CD4-positive, alpha-beta T cell treated with Interleukin-4 for 4 hours (primary cell): ENCODE results near the gene FANCD2.
"Not testable (repeated sequence)": the region's sequence is repeated elsewhere in the genome, so short reads cannot be mapped to it uniquely, and the experiment has no call there.

Source experiments
- DNase-seq: peaks from one replicate; pipeline ENCODE4 v3.0.0-alpha.2; 2020

The FANCD2 gene

DNA sequence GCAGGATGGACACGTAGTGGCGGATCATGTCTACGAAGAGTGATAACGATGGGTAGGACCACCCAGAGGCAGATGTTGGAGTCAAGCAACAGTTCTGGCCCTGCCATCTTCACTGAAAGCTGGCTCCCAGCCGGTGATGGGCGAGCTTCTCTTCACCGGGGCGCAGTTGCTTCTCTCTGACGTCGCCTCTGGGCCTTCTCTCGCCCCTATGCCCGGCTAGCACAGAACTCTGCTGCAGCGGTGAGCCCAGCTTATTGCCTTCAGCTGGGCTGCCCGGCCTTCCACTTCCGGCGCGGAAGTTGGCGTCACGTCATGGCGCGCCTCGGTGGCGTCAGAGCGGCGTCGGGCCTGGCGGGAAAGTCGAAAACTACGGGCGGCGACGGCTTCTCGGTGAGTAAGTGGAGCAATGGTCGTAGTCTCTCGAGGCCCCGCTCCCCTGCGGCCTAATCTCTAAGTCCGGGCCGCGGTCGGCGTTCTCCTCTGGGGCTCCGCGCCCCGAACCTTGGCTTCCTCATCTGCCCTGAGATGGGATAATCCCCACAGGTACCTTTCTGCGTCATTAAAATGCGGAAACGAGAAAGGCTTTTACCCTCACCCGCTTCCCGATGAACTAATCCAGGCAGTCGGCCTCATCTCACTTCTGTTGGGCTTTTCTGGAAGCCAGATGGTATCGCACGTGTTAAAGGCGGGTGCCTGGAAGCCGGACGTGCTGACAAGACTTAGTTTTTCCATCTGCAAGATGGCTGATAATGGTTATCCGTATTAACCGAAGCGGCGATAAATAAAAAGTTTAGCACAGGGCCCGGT, at the start of gene FANCD2:
Gene FANCD2, plus strand, starts transcription at position 354 of the 807 bp plus-strand sequence. CDS start 2,221 bp downstream, outside the sequence.
- peak; percentile 86 for DNase-seq

DNA sequence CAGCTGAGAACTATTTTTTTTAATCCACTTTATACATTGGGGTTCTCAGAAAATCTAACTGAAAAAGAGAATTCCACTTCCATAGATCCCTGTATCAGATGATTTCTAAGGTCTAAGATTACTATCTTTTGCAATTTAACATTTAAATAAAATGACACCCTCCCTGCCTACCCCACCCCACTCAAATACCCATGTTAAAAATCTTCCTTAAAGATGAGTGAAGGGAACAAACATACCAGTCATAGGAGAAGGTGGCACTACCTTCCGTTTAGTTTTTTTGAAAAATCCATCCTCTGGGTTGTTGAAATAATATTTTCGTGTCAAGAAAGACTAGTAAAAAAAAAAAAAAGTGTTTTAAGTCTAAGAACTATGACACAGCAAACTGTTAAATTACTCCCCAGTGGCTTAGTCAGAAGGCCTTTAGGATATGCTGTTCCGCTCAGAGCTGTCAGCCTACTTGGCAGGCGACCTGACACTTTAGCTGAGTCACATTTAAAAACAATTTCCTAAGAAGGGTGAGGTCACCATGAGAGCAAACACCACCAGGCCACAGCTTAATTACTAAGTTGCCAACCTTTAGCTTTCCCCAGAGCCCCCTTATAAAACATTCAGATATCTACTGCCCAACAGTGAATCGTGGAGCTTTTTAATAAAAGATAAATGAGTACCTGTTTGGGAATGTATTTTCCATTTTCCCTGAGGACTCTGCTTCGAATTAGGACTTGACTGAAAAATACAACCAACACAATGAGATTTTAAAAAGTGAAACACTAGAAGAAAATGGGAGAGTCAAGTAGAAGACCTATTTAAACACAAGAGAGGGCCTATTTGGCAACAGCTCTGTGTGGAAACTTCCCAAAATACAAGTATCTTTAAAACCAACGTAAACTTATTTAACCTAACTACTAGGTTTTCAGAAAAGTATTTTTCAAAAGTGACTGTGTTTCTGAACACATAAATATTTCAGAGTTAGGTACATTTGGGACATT, 49.2 kb upstream of the FANCD2 start:
- peak; percentile 43 for DNase-seq

DNA sequence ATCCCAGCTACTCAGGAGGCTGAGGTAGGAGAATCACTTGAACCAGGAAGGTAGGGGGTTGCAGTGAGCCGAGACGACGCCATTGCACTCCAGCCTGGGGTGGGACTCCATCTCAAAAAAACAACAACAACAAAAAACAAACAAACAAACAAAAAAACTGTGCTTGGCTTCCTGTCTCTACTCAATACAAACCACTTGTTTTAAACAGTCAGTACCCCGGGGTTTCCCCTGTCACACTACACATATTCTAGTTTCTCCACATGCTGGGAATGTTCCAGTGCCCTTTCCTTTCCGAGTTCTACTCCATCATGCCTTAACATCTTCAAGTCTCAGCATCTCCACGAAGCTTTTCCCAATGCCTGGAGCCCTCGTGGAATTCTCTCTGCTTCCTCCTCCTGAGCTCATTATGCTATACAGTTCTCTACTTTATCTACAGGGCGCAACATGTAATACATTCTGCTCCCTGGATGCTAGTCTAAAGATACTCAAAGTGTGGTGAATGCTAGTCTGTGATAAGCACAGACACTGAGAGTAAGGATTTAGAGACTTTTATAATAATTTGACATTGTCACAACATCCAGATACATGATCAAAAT, 47.4 kb upstream of the FANCD2 start:
- no peak for DNase-seq

DNA sequence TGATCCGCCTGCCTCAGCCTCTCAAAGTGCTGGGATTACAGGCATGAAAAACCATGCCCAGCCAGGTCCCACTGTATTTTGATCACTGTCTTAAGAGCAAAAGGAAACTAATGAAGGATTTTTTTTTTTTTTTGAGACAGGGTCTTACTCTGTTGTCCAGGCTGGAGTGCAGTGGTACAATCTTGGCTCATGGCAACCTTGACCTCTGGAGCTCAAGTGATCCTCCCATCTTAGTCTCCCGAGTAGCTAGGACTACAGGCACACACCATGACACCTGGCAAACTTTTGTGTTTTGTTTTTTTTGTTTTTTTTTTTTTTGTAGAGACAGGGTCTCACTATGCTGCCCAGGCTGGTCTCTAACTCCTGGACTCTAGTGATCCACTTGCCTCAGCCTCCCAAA, 46.0 kb upstream of the FANCD2 start:
- DNase-seq = no peak

DNA sequence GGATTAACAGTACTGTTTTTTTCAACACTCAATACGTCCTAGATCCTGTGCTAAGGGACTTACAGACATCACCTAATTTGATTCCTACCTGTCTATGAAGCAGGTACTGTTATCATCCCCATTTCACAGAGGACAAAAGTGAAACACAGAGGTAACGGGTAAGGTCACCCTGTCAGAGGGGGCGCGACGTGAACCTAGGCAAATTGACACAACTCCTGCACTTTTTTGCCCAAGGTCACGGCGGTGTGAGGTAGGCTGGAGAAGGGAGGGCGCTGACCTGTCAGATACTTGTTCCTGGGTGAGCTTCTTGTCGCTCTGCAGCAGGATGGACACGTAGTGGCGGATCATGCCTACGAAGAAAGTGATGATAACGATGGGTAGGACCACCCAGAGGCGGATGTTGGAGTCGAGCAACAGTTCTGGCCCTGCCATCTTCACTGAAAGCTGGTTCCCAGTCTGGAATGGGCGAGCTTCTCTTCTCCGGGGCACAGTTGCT, 40.0 kb upstream of the FANCD2 start:
- DNase-seq = no peak

DNA sequence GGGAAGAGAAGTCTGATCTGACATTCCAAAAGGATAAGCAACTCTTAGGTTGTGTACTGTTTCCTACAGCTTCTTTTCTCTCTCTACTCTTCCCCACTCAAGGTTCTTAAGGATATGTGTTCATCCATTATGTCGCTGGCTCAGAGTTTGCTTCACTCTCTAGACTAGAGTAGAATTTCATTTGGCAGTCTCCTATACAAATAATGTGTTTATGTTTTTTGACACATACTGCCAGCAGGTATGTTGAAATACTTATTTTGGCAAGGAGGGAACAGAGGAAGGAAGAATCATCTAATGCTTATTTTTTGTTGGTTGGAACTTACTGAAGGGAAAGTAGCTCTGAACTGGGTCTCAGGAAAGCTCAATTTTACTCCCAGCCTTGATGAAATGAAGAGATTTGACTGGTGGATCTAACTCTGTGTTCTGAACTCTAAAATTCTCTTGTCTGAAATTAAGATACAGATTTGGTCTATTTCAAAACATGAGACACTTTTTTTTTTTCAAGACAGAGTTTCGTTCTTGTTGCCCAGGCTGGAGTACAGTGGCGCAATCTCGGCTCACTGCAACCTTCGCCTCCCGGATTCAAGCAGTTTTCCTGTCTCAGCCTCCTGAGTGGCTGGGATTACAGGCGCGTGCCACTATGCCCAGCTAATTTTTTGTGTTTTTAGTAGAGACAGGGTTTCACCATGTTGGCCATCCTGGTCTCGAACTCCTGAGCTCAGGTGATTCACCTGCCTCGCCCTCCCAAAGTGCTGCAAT, 32.0 kb upstream of the FANCD2 start:
- no peak for DNase-seq

DNA sequence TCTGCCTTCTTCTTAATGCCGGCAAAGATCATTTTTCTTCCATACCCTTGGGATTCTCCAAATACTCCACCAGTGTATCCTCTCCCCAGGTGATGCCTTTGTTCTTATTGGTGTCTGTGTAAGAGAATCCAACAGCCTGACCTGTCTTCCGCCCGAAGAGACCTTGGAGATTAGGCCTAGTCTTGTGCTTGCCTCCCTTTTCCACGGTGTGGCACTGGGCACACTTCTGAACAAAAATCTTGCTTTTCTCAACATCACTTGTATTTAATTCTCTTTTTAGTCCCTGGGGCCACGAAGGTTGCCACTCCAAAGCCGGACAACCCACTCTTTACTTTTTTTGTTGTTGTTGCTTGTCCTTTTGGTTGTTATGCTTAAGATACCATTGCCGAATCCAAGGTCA, 25.6 kb upstream of the FANCD2 start:
- DNase-seq = no peak

DNA sequence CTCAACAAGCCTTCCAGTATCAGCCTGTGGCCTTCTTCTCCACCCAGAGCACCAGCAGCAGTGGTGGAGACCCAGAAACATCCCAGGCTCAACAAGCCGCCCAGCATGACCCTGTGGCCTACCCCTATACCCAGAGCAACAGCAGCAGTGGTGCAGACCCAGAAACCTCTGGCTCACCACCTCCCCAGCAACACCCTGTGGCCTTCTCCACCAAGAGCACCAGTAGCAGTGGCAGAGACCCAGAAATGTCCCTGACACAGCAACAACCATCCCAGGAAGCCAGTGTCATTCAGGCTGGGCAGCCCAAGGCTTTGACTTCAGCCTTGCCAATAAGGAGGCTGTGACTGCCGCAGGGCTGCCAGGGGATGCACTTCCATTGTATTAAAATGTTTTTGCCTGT, 23.3 kb upstream of the FANCD2 start:
- no peak for DNase-seq

DNA sequence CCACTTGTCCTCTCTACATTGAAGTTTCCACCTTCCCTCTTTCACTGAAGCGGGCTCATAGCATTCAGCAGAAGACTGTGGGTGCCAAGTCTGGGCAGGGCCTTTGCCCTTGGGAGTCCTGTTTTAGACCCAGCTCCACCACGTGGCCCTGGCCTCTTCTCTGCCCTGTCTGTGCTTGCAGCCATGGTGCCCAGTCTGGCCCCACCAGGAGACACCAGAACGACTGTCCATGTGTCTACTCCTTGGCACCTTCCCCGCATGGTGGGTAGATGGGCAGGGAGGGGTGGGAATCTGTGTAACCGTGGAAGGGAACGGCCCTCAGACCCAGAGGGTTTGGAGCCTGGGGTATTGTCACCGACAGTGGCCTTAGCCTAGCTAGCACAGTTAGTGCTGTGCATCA, 21.7 kb upstream of the FANCD2 start:
- DNase-seq = no peak

DNA sequence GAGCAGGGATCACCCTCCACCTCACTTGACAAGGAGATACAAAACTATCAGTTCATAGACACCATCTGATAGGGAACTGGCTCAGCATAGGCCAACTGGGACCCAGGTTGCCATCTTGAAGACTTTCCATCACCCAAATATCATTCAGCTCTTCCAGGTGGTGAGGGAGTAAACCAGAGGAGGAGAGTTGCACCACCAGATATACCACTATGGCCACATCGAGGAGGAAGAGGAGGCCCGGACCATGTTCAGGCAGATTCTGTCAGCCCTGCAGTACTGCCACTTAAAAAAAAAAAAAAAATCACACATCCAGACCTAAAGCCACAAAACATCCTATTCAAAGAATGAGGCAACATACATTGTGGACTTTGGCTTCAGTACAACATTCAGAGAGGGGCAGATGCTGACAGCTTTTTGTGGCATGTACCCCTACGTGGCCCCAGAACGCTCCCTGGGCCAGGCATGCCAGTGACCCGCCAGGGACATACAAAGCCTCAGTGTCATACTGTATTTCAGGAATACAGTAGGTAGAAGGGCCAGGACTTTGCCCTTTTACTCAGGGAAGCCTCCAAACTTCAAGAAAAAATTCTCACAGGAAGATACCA, 21.2 kb upstream of the FANCD2 start:
- DNase-seq = no peak

DNA sequence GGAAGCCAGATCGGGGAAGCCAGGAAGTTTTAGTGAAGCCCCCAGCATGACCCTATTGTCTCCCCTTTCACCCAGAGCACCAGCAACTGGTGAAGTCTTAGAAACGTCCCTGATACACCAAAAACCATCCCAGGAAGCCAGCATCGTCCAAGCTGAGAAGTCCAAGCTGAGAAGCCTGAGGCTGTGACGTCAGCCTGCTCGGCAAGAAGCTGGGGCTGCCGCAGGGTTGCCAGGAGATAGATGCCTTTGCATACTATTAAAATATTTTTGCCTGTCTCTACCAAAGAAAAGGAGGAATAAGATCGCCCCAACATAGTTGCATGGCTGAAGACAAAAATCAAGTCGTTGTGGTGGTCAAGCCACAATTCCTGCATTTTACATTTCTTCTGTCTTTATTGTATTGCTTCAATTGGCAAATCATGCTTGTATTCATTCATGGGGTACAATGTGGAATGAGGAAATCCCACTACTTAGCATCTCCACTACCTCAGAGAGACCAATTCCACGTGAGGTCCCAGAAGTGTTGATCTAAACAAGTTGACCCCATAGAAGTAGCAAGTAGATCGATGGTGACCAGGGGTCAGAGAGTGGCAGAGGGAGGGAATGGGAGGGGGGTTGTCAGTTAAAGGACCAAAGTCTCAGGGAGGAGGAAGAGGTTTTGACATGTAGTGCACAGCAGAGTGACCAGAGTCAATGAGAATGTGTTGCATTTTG, 20.0 kb upstream of the FANCD2 start:
- DNase-seq = no peak

DNA sequence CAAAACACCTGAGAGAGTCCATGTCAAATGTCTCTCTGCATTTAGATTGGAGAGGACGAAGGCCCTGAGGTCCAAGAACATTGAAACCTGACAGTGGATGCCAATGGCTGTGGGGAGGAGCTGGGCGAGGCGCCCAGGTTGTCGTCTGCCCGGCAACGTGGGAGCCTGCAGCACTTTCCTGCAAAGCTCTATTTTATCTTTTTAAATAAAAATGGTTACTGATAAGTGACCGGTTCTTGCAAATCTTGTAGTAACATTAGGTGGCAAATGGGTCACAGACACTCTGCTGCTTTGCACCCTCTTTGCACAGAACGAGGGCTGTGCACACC, 19.5 kb upstream of the FANCD2 start:
- DNase-seq = no peak

DNA sequence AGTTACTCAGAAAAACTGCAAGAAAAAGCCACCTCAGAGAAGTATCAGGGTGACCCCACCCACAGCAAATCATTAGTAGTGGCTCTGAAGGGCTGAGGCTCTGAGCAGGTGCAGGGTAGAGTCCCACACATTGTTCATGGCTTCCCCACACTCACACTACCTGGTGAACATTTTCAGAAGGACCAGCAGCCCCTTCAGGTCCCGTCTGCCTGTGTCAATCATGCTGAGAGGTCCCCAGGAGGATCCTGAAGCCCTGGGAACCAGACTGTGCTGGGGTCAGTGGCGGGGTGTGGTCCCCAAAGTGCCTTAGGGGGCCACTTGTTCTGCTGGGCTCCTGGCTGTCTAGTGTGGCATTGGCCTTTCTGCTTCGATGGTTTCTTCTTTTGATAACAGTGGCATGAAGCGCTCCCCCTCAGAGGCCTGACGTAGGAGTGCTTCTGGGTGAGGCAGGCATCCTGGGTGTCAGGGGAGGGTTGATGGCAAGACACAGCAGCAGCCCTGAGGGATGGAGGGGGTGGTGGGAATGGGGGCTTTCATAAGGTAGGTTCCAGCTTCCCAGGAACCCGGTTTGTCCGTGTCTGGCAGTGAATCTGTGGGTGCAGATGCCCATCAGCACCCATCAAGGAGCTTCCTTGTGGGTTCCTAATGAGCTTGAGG, 19.0 kb upstream of the FANCD2 start:
- DNase-seq = no peak

DNA sequence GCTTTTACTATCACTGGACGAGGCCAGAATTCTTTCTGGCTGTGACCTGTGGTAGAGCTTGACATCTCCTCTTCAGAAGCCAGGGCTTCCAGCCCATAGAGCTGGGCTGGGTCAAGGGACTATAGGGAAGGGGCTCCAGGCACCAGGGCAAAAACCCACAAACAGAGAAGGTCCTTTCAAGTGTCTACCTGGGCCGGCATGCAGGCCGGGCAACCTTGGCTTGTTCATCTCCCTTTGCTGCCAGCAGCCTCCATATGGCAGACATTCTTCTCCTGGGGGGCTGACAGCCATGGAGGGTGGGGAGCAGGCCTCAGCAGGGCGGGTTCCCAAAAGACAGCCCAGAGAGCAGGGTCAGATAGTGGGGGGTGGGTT, 18.0 kb upstream of the FANCD2 start:
- not testable (repeated sequence) for DNase-seq

DNA sequence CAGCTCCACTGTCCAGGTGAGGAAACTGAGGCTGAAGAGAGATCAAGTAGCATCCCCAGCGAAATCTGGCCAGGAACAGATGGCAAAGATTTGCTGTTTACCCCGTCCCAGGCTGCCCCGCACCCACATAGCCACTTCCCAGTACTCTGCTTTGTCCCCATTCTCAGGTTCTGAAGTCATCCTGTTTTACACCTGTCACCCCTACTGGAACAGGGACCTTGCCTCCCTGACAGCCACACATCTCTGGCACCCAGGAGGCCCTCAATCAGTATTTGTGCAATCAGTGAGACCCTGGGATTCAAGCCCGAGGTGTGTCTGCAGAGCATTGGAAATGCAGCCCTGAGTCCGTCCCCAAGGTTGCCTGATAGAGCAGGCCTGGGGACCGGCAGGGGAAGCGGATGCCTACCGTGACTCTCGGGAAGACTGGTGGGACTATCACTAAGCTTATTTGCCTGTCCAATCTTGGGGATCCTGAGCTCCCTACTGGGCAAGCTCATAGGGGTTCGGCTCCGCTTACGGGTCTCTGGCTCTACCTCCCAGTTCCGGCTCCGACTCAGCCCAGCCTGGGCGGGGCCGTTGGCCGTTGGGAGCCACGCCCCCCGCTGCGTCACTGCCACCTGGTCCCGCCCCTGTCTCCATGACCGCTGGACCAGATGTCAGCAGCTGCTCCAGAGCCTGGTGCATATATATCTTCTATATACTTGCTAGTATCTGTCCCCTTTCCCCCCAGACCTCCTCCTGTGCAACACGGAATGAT, 17.5 kb upstream of the FANCD2 start:
- peak; percentile 74 for DNase-seq

DNA sequence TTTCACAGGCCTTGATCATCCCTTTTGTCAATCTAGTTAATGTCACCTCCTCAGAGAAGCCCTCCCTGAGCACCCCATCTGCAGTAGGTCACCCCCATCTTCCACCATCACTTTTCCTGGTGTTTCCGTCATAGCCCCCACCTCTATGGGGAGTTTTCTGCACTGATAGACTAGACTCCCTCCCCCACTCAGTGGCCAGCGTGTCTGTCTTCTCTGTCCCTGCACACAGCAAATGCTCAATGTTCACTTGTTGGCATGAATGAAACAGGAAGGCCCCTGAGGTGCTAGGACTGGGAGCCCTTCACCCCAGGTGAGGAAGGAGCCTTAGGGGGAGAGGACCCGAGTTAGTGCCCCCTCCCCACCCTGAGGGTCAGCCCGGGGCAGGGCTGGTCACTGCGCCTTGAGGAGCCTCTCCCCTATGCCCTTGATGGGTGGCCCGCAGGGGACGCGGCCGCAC, 15.8 kb upstream of the FANCD2 start:
- DNase-seq = no peak

DNA sequence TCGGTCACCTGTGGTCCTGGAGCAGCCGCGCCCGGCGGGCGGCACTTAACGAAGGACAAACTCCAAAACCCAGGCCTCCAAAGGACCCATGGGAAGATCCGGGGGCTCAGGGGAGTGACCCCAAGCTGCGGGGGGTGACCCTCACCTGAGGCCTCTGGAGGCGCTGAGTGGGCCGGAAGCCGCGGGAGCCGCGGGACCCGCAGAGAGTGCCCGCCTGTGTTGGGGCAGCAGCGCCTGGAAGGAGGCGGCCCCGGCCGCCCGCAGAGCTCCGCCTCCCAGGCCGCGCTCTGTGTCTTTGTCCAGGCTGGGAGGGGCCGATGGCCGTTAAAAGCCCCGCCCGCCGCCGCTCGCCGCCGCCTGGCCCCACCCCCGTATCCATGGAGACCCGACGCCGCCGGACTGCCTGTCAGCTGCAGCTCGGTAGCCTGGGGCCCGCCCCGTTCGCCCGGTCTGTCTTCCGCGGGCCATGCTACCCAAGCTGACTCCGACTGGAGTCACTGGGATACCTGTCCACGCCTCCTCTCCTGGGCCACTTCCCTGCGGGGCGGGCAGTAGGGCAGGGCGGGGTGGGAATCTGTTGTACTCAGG, 15.3 kb upstream of the FANCD2 start:
- DNase-seq = peak; percentile 85

DNA sequence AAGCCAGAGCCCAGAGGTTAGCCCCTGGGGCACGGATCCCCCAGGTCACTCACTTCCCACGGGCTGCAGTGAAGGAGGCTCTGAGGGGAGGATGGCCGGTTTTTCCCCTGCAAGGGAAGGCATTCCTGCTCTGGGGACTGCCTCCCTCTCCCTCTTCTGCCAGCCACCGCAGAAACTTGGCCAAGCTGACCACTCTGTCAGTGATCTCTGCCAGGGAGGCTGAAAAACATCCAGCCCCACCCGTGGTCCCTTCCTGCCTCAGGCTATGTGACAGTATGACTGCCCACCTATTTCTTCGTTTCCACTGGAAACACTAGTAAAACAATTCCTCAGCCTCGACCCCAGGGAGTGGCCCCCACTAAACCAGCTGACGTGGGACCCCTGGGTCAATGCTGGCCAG, 14.6 kb upstream of the FANCD2 start:
- no peak for DNase-seq

DNA sequence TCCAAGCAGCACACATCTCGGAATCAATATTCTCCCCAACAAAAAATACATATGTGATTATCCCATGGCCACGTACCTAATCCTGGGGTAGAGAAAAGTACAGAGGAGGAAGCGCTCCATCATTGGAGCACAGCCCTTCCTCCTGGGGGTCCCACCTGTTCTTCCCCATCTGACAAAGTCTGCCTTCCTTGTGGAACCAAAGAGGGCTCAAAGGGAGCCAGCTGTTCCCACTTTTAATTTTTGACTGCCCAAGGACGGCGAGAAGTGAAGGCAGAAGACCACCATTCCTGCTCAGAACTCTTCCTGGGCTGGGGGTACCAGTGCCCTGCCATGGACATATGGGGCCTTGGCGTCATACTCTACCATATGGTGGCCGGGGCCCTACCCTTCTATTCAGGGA, 14.1 kb upstream of the FANCD2 start:
- DNase-seq = no peak

DNA sequence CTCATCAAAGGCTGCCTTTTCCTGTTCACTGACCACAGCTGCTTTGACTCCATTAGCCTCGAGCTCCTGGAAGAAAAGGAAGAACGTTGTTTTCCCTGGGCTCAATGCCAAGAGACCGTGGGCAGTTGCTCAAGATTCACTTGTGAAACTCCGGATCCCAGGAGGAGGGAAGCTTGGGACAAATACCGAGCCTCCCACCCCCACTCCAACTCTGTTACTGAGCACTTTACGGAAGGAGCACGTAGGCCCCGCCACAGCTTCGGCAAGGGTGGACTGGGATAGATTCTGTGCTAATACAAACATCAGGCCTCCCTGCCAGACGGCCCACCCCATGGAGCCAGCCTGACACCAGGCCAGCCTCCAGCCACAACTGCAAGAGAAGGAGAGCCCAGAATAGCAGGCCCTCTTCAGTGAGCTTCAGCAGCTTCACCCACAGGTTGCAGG, 10.8 kb upstream of the FANCD2 start:
- DNase-seq = no peak
